GM21360 (cell line): Measurements from ENCODE around the gene NRIP1.
A peak's percentile ranks its signal among the peaks of the same experiment; 100 is the strongest.

Source experiments
- ATAC-seq: cut with Tn5 transposase; IDR thresholded peaks from one replicate; pipeline ENCODE4 v1.9.1; 2021; ENCODE audit warnings: mild to moderate bottlenecking, moderate library complexity; ENCODE audit not compliant: unreplicated experiment

Gene NRIP1

GRCh38 chr21:15064576-15065391, at the start of gene NRIP1:
Gene NRIP1, minus strand, starts transcription at chr21:15065000. Its CDS starts 96,808 bp downstream, at chr21:14968192.
- peak; percentile 71 for ATAC-seq

- ATAC-seq, result no peak
Observed at GRCh38 chr21:15112858-15113257, 48.1 kb upstream of the NRIP1 start.

GRCh38 chr21:15108801-15109200, 44.0 kb upstream of the NRIP1 start:
- ATAC-seq, result no peak

GRCh38 chr21:15104470-15104869, 39.7 kb upstream of the NRIP1 start:
- no peak for ATAC-seq

GRCh38 chr21:15098908-15099307, 34.1 kb upstream of the NRIP1 start:
- no peak for ATAC-seq

GRCh38 chr21:15098181-15098580, 33.4 kb upstream of the NRIP1 start:
- ATAC-seq, result no peak

- no peak for ATAC-seq
Observed at GRCh38 chr21:15097580-15097979, 32.8 kb upstream of the NRIP1 start.

GRCh38 chr21:15096146-15096545, 31.3 kb upstream of the NRIP1 start:
- ATAC-seq, result no peak

- no peak for ATAC-seq
Observed at GRCh38 chr21:15095326-15095725, 30.5 kb upstream of the NRIP1 start.

GRCh38 chr21:15094706-15095105, 29.9 kb upstream of the NRIP1 start:
- ATAC-seq, result no peak

GRCh38 chr21:15093216-15093615, 28.4 kb upstream of the NRIP1 start:
- no peak for ATAC-seq

GRCh38 chr21:15092745-15093144, 27.9 kb upstream of the NRIP1 start:
- no peak for ATAC-seq

GRCh38 chr21:15090390-15090789, 25.6 kb upstream of the NRIP1 start:
- no peak for ATAC-seq

- no peak for ATAC-seq
Observed at GRCh38 chr21:15088488-15088887, 23.7 kb upstream of the NRIP1 start.

GRCh38 chr21:15084668-15085067, 19.9 kb upstream of the NRIP1 start:
- no peak for ATAC-seq

GRCh38 chr21:15080526-15080925, 15.7 kb upstream of the NRIP1 start:
- no peak for ATAC-seq

GRCh38 chr21:15079269-15079668, 14.5 kb upstream of the NRIP1 start:
- ATAC-seq, result no peak

- no peak for ATAC-seq
Observed at GRCh38 chr21:15078180-15078579, 13.4 kb upstream of the NRIP1 start.

GRCh38 chr21:15077529-15078145, 12.8 kb upstream of the NRIP1 start:
- ATAC-seq, result no peak

GRCh38 chr21:15076730-15077129, 11.9 kb upstream of the NRIP1 start:
- no peak for ATAC-seq

- ATAC-seq, result no peak
Observed at GRCh38 chr21:15071009-15071408, 6.2 kb upstream of the NRIP1 start.

- no peak for ATAC-seq
Observed at GRCh38 chr21:15066123-15066575, 1.3 kb upstream of the NRIP1 start.
